Neural progenitor cell (in vitro differentiated cells): ENCODE measurements around the gene BATF. TPM values are rescaled to one million over a fixed set of nuclear protein-coding genes. Genes with fewer than 3 reads are reported as not detected.

Source experiments
- DNase-seq: peaks from one replicate; pipeline ENCODE4 v3.0.0-alpha.2; 2016; ENCODE audit warnings: low spot score
- H2AFZ ChIP-seq: fragments of 200-600 bp; sonication (generic); replicated peaks from 2 replicates; pipeline ENCODE4 v1.6.1; 2016; ENCODE audit warnings: antibody characterized with exemption
- H3F3A ChIP-seq: fragments of 200-600 bp; sonication (generic); 2 replicates; pipeline ENCODE4 v1.6.1; 2016; ENCODE audit warnings: antibody characterized with exemption, low read depth
- H3K27ac ChIP-seq: fragments of 200-600 bp; sonication (generic); 2 replicates; pipeline ENCODE4 v1.5.1; 2016; ENCODE audit warnings: mild to moderate bottlenecking
- H3K27me3 ChIP-seq: fragments of 200-600 bp; sonication (generic); 2 replicates; pipeline ENCODE4 v1.6.1; 2016; ENCODE audit warnings: mild to moderate bottlenecking, moderate library complexity
- H3K36me3 ChIP-seq: fragments of 200-600 bp; sonication (generic); 2 replicates; pipeline ENCODE4 v1.5.1; 2016
- H3K4me1 ChIP-seq: fragments of 200-600 bp; sonication (generic); 2 replicates; pipeline ENCODE4 v1.6.1; 2016; ENCODE audit warnings: mixed run types
- H3K4me2 ChIP-seq: fragments of 200-600 bp; sonication (generic); 2 replicates; pipeline ENCODE4 v1.6.1; 2016
- H3K4me3 ChIP-seq: fragments of 200-600 bp; sonication (generic); 2 replicates; pipeline ENCODE4 v1.5.1; 2016
- H3K79me2 ChIP-seq: fragments of 200-600 bp; sonication (generic); 2 replicates; pipeline ENCODE4 v1.6.1; 2016; ENCODE audit warnings: low read depth
- H3K9ac ChIP-seq: fragments of 200-600 bp; sonication (generic); 2 replicates; pipeline ENCODE4 v1.6.1; 2016
- H3K9me3 ChIP-seq: fragments of 200-600 bp; sonication (generic); 2 replicates; pipeline ENCODE4 v1.5.1; 2016; ENCODE audit warnings: low read depth
- H4K20me1 ChIP-seq: fragments of 200-600 bp; sonication (generic); 2 replicates; pipeline ENCODE4 v1.6.1; 2016; ENCODE audit warnings: low read depth
- H3K27ac Mint-ChIP-seq: 3 replicates; pipeline ENCODE4 v1.8.0; 2021; ENCODE audit warnings: mixed read lengths
- H3K27me3 Mint-ChIP-seq: 2 replicates; pipeline ENCODE4 v1.8.0; 2022; ENCODE audit warnings: low read depth, mild to moderate bottlenecking, inconsistent platforms, moderate library complexity, mixed read lengths; ENCODE audit not compliant: insufficient read depth
- H3K36me3 Mint-ChIP-seq: 3 replicates; pipeline ENCODE4 v1.8.0; 2021; ENCODE audit warnings: mixed read lengths
- H3K4me1 Mint-ChIP-seq: 3 replicates; pipeline ENCODE4 v1.8.0; 2021; ENCODE audit warnings: mixed read lengths
- H3K4me3 Mint-ChIP-seq: 3 replicates; pipeline ENCODE4 v1.8.0; 2021; ENCODE audit warnings: mild to moderate bottlenecking, moderate library complexity, mixed read lengths
- H3K9me3 Mint-ChIP-seq: 3 replicates; pipeline ENCODE4 v1.8.0; 2020; ENCODE audit warnings: mixed read lengths
- EZH2 ChIP-seq: fragments of 200-600 bp; sonication (generic); IDR thresholded peaks from 2 replicates; pipeline ENCODE4 v1.6.1; 2017; ENCODE audit warnings: antibody characterized with exemption, mild to moderate bottlenecking, moderate library complexity
- EZH2phosphoT487 ChIP-seq: fragments of 200-600 bp; sonication (generic); IDR thresholded peaks from 2 replicates; pipeline ENCODE4 v1.6.1; 2017; ENCODE audit warnings: antibody characterized with exemption
- total RNA-seq: library from RNA; depleted of rRNA; stranded (reverse); fragments of >200 nt; gene quantifications from 2 replicates; pipeline ENCODE4 v1.2.3, GENCODE V29; 2015; ENCODE audit warnings: low replicate concordance
- TF ChIP-seq, protein P1 (sequence below): fragments of 200-600 bp; sonication (generic); IDR thresholded peaks from 2 replicates; pipeline ENCODE4 v1.5.1; 2017; ENCODE audit warnings: antibody characterized with exemption, mild to moderate bottlenecking

BATF gene
- total RNA-seq, 1 donor from 2014 or later: not detected

DNA sequence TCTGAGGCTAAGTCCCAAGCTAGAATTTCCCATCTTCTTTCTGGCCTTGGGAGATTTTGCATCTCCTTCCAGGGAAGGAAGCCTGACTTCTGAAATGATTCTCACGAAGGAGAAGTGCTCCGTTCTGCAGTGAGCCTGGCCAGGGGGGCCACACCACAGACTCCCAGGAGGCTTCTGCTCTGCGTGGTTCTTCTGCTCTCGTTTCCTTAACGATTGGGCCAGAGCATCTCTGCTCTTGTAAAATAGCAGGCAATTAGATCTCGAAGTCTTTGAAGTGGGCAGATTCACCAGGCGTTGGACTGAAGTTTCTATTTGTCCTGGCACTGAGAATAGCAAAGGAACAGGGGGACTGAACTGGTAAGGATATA is 6.7 kb upstream of the BATF start:
- Histone ChIP-seq H2AFZ (peak overlapping the region; percentile 58), H3K36me3 (no peaks in the 10 kb centered on the region), H3K4me1 (peaks cover 6% of the 10 kb centered on the region), H3K9me3 (no peaks in the 10 kb centered on the region), H3F3A (no peaks in the 10 kb centered on the region), H3K79me2 (no peaks in the 10 kb centered on the region), H4K20me1 (no peaks in the 10 kb centered on the region), H3K27me3 (no peaks in the 10 kb centered on the region), H3K27ac (no peak overlapping the region), H3K4me3 (no peak overlapping the region), H3K4me2 (peak overlapping the region; percentile 11), H3K9ac (no peak overlapping the region)
- DNase-seq: no peak
- Mint-ChIP-seq H3K27ac (no peak overlapping the region), H3K27me3 (no peaks in the 10 kb centered on the region), H3K4me3 (no peak overlapping the region), H3K36me3 (no peaks in the 10 kb centered on the region), H3K4me1 (peaks cover 7% of the 10 kb centered on the region), H3K9me3 (peaks cover 4% of the 10 kb centered on the region)
- no peak for TF ChIP-seq EZH2phosphoT487
- TF ChIP-seq EZH2: no peak
- TF ChIP-seq, protein P1, sequence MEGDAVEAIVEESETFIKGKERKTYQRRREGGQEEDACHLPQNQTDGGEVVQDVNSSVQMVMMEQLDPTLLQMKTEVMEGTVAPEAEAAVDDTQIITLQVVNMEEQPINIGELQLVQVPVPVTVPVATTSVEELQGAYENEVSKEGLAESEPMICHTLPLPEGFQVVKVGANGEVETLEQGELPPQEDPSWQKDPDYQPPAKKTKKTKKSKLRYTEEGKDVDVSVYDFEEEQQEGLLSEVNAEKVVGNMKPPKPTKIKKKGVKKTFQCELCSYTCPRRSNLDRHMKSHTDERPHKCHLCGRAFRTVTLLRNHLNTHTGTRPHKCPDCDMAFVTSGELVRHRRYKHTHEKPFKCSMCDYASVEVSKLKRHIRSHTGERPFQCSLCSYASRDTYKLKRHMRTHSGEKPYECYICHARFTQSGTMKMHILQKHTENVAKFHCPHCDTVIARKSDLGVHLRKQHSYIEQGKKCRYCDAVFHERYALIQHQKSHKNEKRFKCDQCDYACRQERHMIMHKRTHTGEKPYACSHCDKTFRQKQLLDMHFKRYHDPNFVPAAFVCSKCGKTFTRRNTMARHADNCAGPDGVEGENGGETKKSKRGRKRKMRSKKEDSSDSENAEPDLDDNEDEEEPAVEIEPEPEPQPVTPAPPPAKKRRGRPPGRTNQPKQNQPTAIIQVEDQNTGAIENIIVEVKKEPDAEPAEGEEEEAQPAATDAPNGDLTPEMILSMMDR: no peak

DNA sequence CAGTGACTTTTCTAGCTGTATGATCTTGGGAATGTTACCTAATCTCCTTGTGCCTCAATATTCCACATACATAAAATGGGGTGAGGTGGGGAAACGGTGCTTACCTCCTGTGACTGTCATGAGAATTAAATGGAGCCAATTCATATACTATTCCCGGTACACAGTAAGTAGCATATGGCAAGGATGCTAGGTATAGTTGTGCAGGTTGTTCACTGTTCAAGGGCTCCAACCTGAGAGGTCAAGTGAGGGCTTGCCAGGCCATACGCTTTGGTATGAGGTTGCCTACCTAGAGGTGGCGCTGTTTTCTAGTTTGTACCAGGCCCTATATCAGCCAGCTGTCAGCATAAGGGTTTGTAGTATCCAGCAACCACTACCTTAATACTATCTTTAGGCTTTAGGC is 3.6 kb upstream of the BATF start:
- H3K9me3 Mint-ChIP-seq: no peaks in the 10 kb centered on the region
- no peaks in the 10 kb centered on the region for H3F3A ChIP-seq
- no peaks in the 10 kb centered on the region for H4K20me1 ChIP-seq
- no peak overlapping the region for H3K9ac ChIP-seq
- peak; percentile 66 for DNase-seq
- H3K27ac Mint-ChIP-seq: no peak overlapping the region
- no peaks in the 10 kb centered on the region for H3K27me3 Mint-ChIP-seq
- H3K9me3 ChIP-seq: no peaks in the 10 kb centered on the region
- H2AFZ ChIP-seq: no peak overlapping the region
- no peaks in the 10 kb centered on the region for H3K79me2 ChIP-seq
- H3K27me3 ChIP-seq: no peaks in the 10 kb centered on the region
- no peak overlapping the region for H3K4me3 Mint-ChIP-seq
- peaks cover 23% of the 10 kb centered on the region for H3K4me1 Mint-ChIP-seq
- no peak for TF ChIP-seq EZH2phosphoT487
- TF ChIP-seq, protein P1: peak; percentile 60
- H3K36me3 ChIP-seq: no peaks in the 10 kb centered on the region
- no peak overlapping the region for H3K4me3 ChIP-seq
- peaks cover 9% of the 10 kb centered on the region for H3K4me1 ChIP-seq
- H3K36me3 Mint-ChIP-seq: no peaks in the 10 kb centered on the region
- no peak overlapping the region for H3K4me2 ChIP-seq
- H3K27ac ChIP-seq: no peak overlapping the region

DNA sequence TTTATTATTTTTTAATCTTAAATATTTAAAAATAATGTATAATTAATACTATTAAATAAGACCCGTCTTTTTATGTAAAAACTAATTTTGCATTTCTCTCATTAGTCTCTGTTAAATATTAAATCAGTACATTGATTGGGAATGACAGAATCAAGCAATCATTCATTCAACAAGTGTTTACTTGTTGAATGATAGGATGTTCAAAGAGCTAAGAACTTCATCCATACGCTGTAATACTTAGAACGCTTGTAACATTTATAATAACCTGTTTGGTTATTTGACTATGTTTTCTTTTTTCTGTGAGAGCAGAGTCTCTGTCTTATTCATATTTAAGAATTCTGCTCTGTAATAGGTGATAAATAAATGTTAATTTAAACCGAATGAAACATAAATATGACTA is 2.9 kb upstream of the BATF start:
- no peak for TF ChIP-seq EZH2phosphoT487
- no peak for TF ChIP-seq EZH2
- TF ChIP-seq, protein P1: no peak
- no peak overlapping the region for H3K4me2 ChIP-seq
- Mint-ChIP-seq H3K9me3 (no peaks in the 10 kb centered on the region), H3K27me3 (no peaks in the 10 kb centered on the region), H3K4me3 (no peak overlapping the region), H3K27ac (no peak overlapping the region), H3K4me1 (peaks cover 23% of the 10 kb centered on the region), H3K36me3 (no peaks in the 10 kb centered on the region)
- no peaks in the 10 kb centered on the region for H4K20me1 ChIP-seq
- H3K4me1 ChIP-seq: peaks cover 9% of the 10 kb centered on the region
- no peaks in the 10 kb centered on the region for H3K79me2 ChIP-seq
- no peak overlapping the region for H3K4me3 ChIP-seq
- H3K27me3 ChIP-seq: no peaks in the 10 kb centered on the region
- no peaks in the 10 kb centered on the region for H3K36me3 ChIP-seq
- H3F3A ChIP-seq: no peaks in the 10 kb centered on the region
- no peak overlapping the region for H3K27ac ChIP-seq
- DNase-seq: no peak
- no peak overlapping the region for H3K9ac ChIP-seq
- H3K9me3 ChIP-seq: no peaks in the 10 kb centered on the region
- no peak overlapping the region for H2AFZ ChIP-seq
